ENCODE results near the gene PRDX1. TPM values are rescaled to one million over a fixed set of nuclear protein-coding genes. Genes with fewer than 3 reads are reported as not detected.
A peak's percentile ranks its signal among the peaks of the same experiment; 100 is the strongest.

PRDX1 gene
- total and polyA plus RNA-seq, 2 of the 13 experiments (the other 11 are each of a cell fraction or from before 2014, with no cell fraction given) = 761 to 1,898 TPM

DNA sequence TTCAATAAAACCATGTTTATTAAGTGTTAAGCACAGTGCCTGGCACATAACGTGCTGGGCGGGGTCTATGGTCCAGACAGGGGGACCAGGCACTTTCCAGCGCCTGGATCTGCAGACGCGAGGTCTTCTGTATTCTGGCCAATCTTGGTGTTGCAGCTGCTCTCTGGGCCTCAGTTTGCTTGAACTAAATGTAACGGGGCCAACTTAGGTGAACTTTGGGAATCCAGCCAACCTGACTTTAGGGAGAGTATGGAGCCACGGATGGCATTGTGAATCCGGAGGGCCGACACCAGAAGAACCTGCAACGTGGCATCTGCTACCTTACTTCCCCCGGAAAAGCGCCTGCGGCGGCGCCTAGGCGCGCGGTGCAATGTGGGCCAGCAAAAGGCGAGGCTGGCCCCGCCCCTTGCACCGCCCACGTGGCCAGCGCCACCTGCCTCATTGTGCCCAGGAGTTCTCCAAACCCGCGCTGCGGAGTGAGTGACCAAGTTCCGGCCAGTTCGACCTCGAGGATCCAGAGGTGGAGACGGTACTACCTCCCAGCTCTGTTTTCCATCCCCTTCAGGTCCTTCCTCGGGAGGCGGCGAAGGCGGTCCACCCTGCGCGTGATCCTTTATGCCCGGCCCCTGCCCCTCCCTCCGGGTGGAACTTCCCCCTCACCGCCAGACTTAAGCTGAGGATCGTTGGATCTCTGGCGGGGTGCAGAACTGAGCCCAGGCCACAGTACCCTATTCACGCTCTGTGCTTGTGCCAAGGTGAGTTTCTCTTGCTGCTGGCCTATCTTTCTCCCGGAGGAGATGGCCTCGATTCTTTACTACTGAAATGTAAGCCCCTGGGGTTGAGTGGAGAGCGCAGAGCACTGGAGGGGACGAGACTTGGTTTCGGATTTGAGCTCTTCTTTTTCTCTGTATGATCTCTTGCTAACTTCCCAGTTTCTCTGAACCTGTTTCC is 29.0 kb upstream of the PRDX1 start, which contains the start of gene AKR1A1 (continued):
- TF ChIP-seq, protein P1, sequence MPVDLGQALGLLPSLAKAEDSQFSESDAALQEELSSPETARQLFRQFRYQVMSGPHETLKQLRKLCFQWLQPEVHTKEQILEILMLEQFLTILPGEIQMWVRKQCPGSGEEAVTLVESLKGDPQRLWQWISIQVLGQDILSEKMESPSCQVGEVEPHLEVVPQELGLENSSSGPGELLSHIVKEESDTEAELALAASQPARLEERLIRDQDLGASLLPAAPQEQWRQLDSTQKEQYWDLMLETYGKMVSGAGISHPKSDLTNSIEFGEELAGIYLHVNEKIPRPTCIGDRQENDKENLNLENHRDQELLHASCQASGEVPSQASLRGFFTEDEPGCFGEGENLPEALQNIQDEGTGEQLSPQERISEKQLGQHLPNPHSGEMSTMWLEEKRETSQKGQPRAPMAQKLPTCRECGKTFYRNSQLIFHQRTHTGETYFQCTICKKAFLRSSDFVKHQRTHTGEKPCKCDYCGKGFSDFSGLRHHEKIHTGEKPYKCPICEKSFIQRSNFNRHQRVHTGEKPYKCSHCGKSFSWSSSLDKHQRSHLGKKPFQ (CRISPR knock-in tag; IDR thresholded peaks at IDR 0.05; ENCODE audit: insufficient replicate concordance) = peak; percentile 85
- TF ChIP-seq, protein P2, sequence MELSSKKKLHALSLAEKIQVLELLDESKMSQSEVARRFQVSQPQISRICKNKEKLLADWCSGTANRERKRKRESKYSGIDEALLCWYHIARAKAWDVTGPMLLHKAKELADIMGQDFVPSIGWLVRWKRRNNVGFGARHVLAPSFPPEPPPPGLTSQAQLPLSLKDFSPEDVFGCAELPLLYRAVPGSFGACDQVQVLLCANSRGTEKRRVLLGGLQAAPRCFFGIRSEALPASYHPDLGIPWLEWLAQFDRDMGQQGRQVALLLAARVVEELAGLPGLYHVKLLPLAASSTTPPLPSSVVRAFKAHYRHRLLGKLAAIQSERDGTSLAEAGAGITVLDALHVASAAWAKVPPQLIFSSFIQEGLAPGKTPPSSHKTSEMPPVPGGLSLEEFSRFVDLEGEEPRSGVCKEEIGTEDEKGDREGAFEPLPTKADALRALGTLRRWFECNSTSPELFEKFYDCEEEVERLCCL (CRISPR knock-in tag; IDR thresholded peaks at IDR 0.05; ENCODE audit: borderline replicate concordance) = no peak
- TF ChIP-seq NBN (conservative IDR thresholded peaks at IDR 0.05) = no peak
- TF ChIP-seq ELF4 (CRISPR knock-in tag; IDR thresholded peaks at IDR 0.05; ENCODE audit: borderline replicate concordance) = peak; percentile 23; the same call in 1 of the 2 replicates
- TF ChIP-seq ZSCAN9 (CRISPR knock-in tag; IDR thresholded peaks at IDR 0.05; ENCODE audit: borderline replicate concordance) = peak; percentile 91
- peak; percentile 72; the same call in 1 of the 2 replicates for TF ChIP-seq CCDC6 (CRISPR knock-in tag; IDR thresholded peaks at IDR 0.05)
- TF ChIP-seq ZNF569 (CRISPR knock-in tag; IDR thresholded peaks at IDR 0.05; ENCODE audit: borderline replicate concordance) = no peak
- peak; percentile 82; the same call in 1 of the 2 replicates for TF ChIP-seq ZNF556 (CRISPR knock-in tag; IDR thresholded peaks at IDR 0.05; ENCODE audit: borderline replicate concordance)
- TF ChIP-seq ZNF24 (IDR thresholded peaks at IDR 0.05) = no peak
- TF ChIP-seq SMAD3 (CRISPR knock-in tag; IDR thresholded peaks at IDR 0.05) = no peak; the same call in 1 of the 2 replicates
- TF ChIP-seq TBL1XR1 (IDR thresholded peaks at IDR 0.05; ENCODE audit: borderline replicate concordance, low read length, partially characterized antibody) = no peak
- TF ChIP-seq, protein P3, sequence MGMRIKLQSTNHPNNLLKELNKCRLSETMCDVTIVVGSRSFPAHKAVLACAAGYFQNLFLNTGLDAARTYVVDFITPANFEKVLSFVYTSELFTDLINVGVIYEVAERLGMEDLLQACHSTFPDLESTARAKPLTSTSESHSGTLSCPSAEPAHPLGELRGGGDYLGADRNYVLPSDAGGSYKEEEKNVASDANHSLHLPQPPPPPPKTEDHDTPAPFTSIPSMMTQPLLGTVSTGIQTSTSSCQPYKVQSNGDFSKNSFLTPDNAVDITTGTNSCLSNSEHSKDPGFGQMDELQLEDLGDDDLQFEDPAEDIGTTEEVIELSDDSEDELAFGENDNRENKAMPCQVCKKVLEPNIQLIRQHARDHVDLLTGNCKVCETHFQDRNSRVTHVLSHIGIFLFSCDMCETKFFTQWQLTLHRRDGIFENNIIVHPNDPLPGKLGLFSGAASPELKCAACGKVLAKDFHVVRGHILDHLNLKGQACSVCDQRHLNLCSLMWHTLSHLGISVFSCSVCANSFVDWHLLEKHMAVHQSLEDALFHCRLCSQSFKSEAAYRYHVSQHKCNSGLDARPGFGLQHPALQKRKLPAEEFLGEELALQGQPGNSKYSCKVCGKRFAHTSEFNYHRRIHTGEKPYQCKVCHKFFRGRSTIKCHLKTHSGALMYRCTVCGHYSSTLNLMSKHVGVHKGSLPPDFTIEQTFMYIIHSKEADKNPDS (CRISPR knock-in tag; IDR thresholded peaks at IDR 0.05) = peak; percentile 52; the same call in 1 of the 2 replicates
- no peak for TF ChIP-seq NONO (IDR thresholded peaks at IDR 0.05)
- peak; percentile 92 for TF ChIP-seq NONO (CRISPR knock-in tag; conservative IDR thresholded peaks at IDR 0.05)
- TF ChIP-seq, protein P4, sequence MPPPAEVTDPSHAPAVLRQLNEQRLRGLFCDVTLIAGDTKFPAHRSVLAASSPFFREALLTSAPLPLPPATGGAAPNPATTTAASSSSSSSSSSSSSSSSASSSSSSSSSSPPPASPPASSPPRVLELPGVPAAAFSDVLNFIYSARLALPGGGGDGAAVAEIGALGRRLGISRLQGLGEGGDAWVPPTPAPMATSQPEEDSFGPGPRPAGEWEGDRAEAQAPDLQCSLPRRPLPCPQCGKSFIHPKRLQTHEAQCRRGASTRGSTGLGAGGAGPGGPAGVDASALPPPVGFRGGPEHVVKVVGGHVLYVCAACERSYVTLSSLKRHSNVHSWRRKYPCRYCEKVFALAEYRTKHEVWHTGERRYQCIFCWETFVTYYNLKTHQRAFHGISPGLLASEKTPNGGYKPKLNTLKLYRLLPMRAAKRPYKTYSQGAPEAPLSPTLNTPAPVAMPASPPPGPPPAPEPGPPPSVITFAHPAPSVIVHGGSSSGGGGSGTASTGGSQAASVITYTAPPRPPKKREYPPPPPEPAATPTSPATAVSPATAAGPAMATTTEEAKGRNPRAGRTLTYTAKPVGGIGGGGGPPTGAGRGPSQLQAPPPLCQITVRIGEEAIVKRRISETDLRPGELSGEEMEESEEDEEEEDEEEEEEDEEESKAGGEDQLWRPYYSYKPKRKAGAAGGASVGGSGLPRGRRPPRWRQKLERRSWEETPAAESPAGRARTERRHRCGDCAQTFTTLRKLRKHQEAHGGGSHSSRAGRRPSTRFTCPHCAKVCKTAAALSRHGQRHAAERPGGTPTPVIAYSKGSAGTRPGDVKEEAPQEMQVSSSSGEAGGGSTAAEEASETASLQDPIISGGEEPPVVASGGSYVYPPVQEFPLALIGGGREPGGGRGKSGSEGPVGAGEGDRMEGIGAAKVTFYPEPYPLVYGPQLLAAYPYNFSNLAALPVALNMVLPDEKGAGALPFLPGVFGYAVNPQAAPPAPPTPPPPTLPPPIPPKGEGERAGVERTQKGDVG (CRISPR knock-in tag; IDR thresholded peaks at IDR 0.05; ENCODE audit: borderline replicate concordance) = no peak; the same call in 1 of the 2 replicates
- TF ChIP-seq, protein P5, sequence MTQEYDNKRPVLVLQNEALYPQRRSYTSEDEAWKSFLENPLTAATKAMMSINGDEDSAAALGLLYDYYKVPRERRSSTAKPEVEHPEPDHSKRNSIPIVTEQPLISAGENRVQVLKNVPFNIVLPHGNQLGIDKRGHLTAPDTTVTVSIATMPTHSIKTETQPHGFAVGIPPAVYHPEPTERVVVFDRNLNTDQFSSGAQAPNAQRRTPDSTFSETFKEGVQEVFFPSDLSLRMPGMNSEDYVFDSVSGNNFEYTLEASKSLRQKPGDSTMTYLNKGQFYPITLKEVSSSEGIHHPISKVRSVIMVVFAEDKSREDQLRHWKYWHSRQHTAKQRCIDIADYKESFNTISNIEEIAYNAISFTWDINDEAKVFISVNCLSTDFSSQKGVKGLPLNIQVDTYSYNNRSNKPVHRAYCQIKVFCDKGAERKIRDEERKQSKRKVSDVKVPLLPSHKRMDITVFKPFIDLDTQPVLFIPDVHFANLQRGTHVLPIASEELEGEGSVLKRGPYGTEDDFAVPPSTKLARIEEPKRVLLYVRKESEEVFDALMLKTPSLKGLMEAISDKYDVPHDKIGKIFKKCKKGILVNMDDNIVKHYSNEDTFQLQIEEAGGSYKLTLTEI (CRISPR knock-in tag; conservative IDR thresholded peaks at IDR 0.05) = no peak
- TF ChIP-seq EZH2 (conservative IDR thresholded peaks at IDR 0.05; ENCODE audit: low read depth, low read length) = no peak
- TF ChIP-seq U2AF2 (IDR thresholded peaks at IDR 0.05; ENCODE audit: low read depth, low read length) = no peak

All from HepG2 (cell line).